Measurements from ENCODE around the gene CEACAM6.

Gene CEACAM6

DNA sequence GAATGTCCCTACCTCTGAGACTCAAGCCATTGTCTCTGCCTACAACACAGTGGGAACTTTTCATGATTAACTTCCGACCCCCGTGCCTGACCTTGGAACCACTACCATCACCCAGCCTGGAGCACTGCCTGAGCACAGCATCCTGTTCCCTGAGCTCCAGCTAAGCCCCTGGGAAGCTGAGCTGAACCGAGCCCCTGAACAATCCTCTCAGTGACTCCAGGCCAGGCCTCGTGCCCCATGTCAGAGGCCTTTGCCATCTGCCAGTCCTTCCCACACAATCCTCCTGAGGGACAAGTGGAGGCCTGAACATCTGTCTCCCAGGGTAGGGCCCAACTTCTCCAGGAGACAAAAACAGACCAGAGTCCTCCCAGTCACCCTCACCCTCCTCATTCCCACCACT lies 58.6 kb downstream of the CEACAM6 start:
- no peak for TF ChIP-seq EZH2 (IDR thresholded peaks at IDR 0.05; ENCODE audit: borderline replicate concordance, low read depth, low read length, severe bottlenecking)
- TF ChIP-seq, protein P1, sequence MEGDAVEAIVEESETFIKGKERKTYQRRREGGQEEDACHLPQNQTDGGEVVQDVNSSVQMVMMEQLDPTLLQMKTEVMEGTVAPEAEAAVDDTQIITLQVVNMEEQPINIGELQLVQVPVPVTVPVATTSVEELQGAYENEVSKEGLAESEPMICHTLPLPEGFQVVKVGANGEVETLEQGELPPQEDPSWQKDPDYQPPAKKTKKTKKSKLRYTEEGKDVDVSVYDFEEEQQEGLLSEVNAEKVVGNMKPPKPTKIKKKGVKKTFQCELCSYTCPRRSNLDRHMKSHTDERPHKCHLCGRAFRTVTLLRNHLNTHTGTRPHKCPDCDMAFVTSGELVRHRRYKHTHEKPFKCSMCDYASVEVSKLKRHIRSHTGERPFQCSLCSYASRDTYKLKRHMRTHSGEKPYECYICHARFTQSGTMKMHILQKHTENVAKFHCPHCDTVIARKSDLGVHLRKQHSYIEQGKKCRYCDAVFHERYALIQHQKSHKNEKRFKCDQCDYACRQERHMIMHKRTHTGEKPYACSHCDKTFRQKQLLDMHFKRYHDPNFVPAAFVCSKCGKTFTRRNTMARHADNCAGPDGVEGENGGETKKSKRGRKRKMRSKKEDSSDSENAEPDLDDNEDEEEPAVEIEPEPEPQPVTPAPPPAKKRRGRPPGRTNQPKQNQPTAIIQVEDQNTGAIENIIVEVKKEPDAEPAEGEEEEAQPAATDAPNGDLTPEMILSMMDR (IDR thresholded peaks at IDR 0.05; ENCODE audit: borderline replicate concordance, extremely low read depth, low read length, poor library complexity, severe bottlenecking) = no peak
- H3K79me2 ChIP-seq (ENCODE audit: insufficient read depth, low read length) = no peaks in the 10 kb centered on the region
- H3K9me3 ChIP-seq (ENCODE audit: insufficient read depth, low read length, severe bottlenecking) = no peaks in the 10 kb centered on the region
- H4K20me1 ChIP-seq (ENCODE audit: insufficient read depth, low read length) = peaks cover 8% of the 10 kb centered on the region; the same call in 1 of the 2 replicates
- no peak overlapping the region for H3K4me3 ChIP-seq (ENCODE audit: low read depth in 1 of 2, low read length in 2 of 2)
- H3K9ac ChIP-seq (ENCODE audit: low read depth, low read length) = no peak overlapping the region
- no peaks in the 10 kb centered on the region for H3K36me3 ChIP-seq (ENCODE audit: insufficient read depth, low read length)
- ATAC-seq (ENCODE audit: insufficient read depth, low read depth) (no peak), DNase-seq (no peak)
- H3K4me2 ChIP-seq (ENCODE audit: insufficient read depth, low read length) = no peak overlapping the region
- H2AFZ ChIP-seq (ENCODE audit: low read depth, low read length) = no peak overlapping the region
- H3K27ac ChIP-seq (ENCODE audit: low read length) = no peak overlapping the region
- H3K27me3 ChIP-seq (ENCODE audit: insufficient read depth, low read length, poor library complexity) = no peaks in the 10 kb centered on the region
- no peaks in the 10 kb centered on the region for H3K4me1 ChIP-seq (ENCODE audit: insufficient read depth, low read length)

DNA sequence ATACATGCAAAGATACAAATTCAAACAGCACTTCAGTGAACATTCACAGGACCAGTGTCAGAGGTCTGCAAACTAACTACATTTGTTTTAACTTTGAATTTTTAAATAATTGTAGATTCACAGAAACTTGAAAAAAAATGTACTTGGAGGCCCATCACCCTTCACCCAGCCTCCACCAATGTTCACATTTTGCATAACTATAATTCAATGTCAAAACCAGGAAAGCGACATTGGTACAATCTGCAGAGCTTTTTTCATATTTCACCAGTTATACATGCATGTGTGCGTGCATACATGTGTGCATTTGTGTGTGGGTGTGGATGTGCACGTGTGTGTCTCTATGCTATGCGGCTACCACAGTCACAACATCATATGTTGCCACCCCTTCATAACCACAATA lies 60.0 kb downstream of the CEACAM6 start:
- no peak for ATAC-seq (ENCODE audit: insufficient read depth, low read depth)
- no peak for TF ChIP-seq EZH2 (IDR thresholded peaks at IDR 0.05; ENCODE audit: borderline replicate concordance, low read depth, low read length, severe bottlenecking)
- TF ChIP-seq, protein P1 (IDR thresholded peaks at IDR 0.05; ENCODE audit: borderline replicate concordance, extremely low read depth, low read length, poor library complexity, severe bottlenecking) = no peak
- H3K9me3 ChIP-seq (ENCODE audit: insufficient read depth, low read length, severe bottlenecking) = no peaks in the 10 kb centered on the region
- H3K36me3 ChIP-seq (ENCODE audit: insufficient read depth, low read length) = no peaks in the 10 kb centered on the region
- no peaks in the 10 kb centered on the region for H3K4me1 ChIP-seq (ENCODE audit: insufficient read depth, low read length)
- H3K4me3 ChIP-seq (ENCODE audit: low read depth in 1 of 2, low read length in 2 of 2) = no peak overlapping the region
- no peak overlapping the region for H3K27ac ChIP-seq (ENCODE audit: low read length)
- peaks cover 3% of the 10 kb centered on the region; the same call in 1 of the 2 replicates for H4K20me1 ChIP-seq (ENCODE audit: insufficient read depth, low read length)
- DNase-seq = no peak
- no peak overlapping the region for H3K9ac ChIP-seq (ENCODE audit: low read depth, low read length)
- H2AFZ ChIP-seq (ENCODE audit: low read depth, low read length) = no peak overlapping the region
- H3K27me3 ChIP-seq (ENCODE audit: insufficient read depth, low read length, poor library complexity) = no peaks in the 10 kb centered on the region
- H3K4me2 ChIP-seq (ENCODE audit: insufficient read depth, low read length) = no peak overlapping the region
- no peaks in the 10 kb centered on the region for H3K79me2 ChIP-seq (ENCODE audit: insufficient read depth, low read length)

DNA sequence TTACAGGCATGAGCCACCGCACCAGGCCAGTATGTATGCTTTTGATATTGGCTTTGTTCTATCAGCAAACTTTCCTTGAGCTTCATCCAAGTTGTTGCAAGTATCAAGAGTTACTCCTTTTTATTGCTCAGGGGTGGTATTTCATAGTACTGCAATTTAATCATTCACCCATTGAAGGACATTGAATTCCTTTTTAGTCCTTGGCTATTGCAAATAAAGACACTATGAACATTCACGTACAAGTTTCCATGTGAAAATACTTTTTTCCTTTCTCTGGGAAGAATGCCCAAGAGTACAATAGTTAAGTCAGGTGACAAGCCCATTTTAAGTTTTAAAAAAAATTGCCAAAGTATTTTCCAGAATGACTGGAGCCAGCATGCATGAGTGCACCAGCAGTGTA lies 61.4 kb downstream of the CEACAM6 start:
- H3K27ac ChIP-seq (ENCODE audit: low read length) = no peak overlapping the region
- ATAC-seq (ENCODE audit: insufficient read depth, low read depth) (no peak), DNase-seq (no peak)
- no peak overlapping the region for H3K4me2 ChIP-seq (ENCODE audit: insufficient read depth, low read length)
- no peaks in the 10 kb centered on the region for H3K9me3 ChIP-seq (ENCODE audit: insufficient read depth, low read length, severe bottlenecking)
- no peak overlapping the region for H3K9ac ChIP-seq (ENCODE audit: low read depth, low read length)
- H3K27me3 ChIP-seq (ENCODE audit: insufficient read depth, low read length, poor library complexity) = peaks cover 6% of the 10 kb centered on the region
- peaks cover 3% of the 10 kb centered on the region; the same call in 1 of the 2 replicates for H4K20me1 ChIP-seq (ENCODE audit: insufficient read depth, low read length)
- no peak for TF ChIP-seq EZH2 (IDR thresholded peaks at IDR 0.05; ENCODE audit: borderline replicate concordance, low read depth, low read length, severe bottlenecking)
- TF ChIP-seq, protein P1 (IDR thresholded peaks at IDR 0.05; ENCODE audit: borderline replicate concordance, extremely low read depth, low read length, poor library complexity, severe bottlenecking) = no peak
- H3K4me1 ChIP-seq (ENCODE audit: insufficient read depth, low read length) = no peaks in the 10 kb centered on the region
- H3K36me3 ChIP-seq (ENCODE audit: insufficient read depth, low read length) = no peaks in the 10 kb centered on the region
- H3K4me3 ChIP-seq (ENCODE audit: low read depth in 1 of 2, low read length in 2 of 2) = no peak overlapping the region
- H2AFZ ChIP-seq (ENCODE audit: low read depth, low read length) = no peak overlapping the region
- H3K79me2 ChIP-seq (ENCODE audit: insufficient read depth, low read length) = no peaks in the 10 kb centered on the region

Measured in DND-41 (cell line).